Measurements from ENCODE around the gene MECR. TPM values are rescaled to one million over a fixed set of nuclear protein-coding genes. Genes with fewer than 3 reads are reported as not detected.

Gene MECR
- total and polyA plus RNA-seq, 10 of the 15 experiments (the other 5 are each of a cell fraction or from before 2014, with no cell fraction given), result 7.6 to 66.3 (median 38.7) TPM

- peak; percentile 81; the same call in 1 of the 2 replicates for TF ChIP-seq SPI1 (IDR thresholded peaks at IDR 0.05; ENCODE audit: borderline replicate concordance, insufficient read depth, low read depth, low read length)
- no peak for TF ChIP-seq E2F8 (IDR thresholded peaks at IDR 0.05; ENCODE audit: low read depth, partially characterized antibody)
- TF ChIP-seq CREM (IDR thresholded peaks at IDR 0.05; ENCODE audit: low read depth), result 0 out of 2 replicates have a peak, but pooled peaks have one; percentile 1
- peak; percentile 53 for TF ChIP-seq JUNB (IDR thresholded peaks at IDR 0.05)
- TF ChIP-seq ATF7 (IDR thresholded peaks at IDR 0.05; ENCODE audit: low read depth), result peak; percentile 98
- no peak for TF ChIP-seq HDAC2 (IDR thresholded peaks at IDR 0.05)
- TF ChIP-seq NR2F1 (conservative IDR thresholded peaks at IDR 0.05), result 0 out of 2 replicates have a peak, but pooled peaks have one; percentile 26
- 0 out of 4 replicates have a peak, but pooled peaks of 1 of the 2 experiments have one; percentile 30 for TF ChIP-seq SRF (IDR thresholded peaks at IDR 0.05; ENCODE audit: low read depth in 2 of 2, low read length in 2 of 2)
- TF ChIP-seq MAX (IDR thresholded peaks at IDR 0.05; ENCODE audit: low read depth, low read length), result no peak
- peak; percentile 78 to 81; a peak in 3 of 4 replicates for TF ChIP-seq IKZF2 (IDR thresholded peaks at IDR 0.05)
These were observed 20.3 kb downstream of the MECR start (continued) for GRCh38 chr1:29210278-29211085.
